HL-60 (cell line): Measurements from ENCODE around the gene TRPC4AP.

Experiments
- DNase-seq, 2 experiments: peaks; one replicate each; pipeline ENCODE4 v3.0.0-alpha.2; 2010 to 2020; ENCODE audit warnings: low read depth in 1 of 2, low spot score in 1 of 2
- H3K27ac ChIP-seq: fragments of 250-450 bp; sonication (Bioruptor Pico); replicated peaks from 2 replicates; pipeline ENCODE4 v1.5.1; 2020; ENCODE audit warnings: mild to moderate bottlenecking, moderate library complexity
- H3K27me3 ChIP-seq: fragments of 250-450 bp; sonication (Bioruptor Pico); 2 replicates; pipeline ENCODE4 v1.5.1; 2021; ENCODE audit warnings: mild to moderate bottlenecking, moderate library complexity; ENCODE audit not compliant: insufficient read depth, poor library complexity, severe bottlenecking
- H3K4me3 ChIP-seq: replicated peaks from 2 replicates; pipeline ENCODE4 v1.5.1; 2011; ENCODE audit warnings: mild to moderate bottlenecking, control low read depth, low read length; ENCODE audit not compliant: insufficient read depth
- CTCF ChIP-seq: IDR thresholded peaks from one replicate; pipeline ENCODE4 v1.5.1; 2011; ENCODE audit warnings: low read length, control low read depth, inconsistent platforms; ENCODE audit not compliant: insufficient read depth
- GABPA ChIP-seq: IDR thresholded peaks from 2 replicates; pipeline ENCODE4 v1.6.1; 2012; ENCODE audit warnings: low read depth
- POLR2AphosphoS5 ChIP-seq: IDR thresholded peaks from 2 replicates; pipeline ENCODE4 v1.6.1; 2012; ENCODE audit warnings: low read depth
- REST ChIP-seq: IDR thresholded peaks from 2 replicates; pipeline ENCODE4 v1.6.1; 2012; ENCODE audit warnings: low read depth; ENCODE audit not compliant: insufficient replicate concordance
- SPI1 ChIP-seq: IDR thresholded peaks from 2 replicates; pipeline ENCODE4 v1.6.1; 2012; ENCODE audit warnings: low read depth, mild to moderate bottlenecking, borderline replicate concordance

Gene TRPC4AP

GRCh38 chr20:35011589-35012226, 80.9 kb downstream of the TRPC4AP start:
- TF ChIP-seq GABPA (no peak), CTCF (no peak), POLR2AphosphoS5 (no peak), SPI1 (no peak), REST (no peak)
- Histone ChIP-seq H3K27me3 (no peaks in the 10 kb centered on the region), H3K4me3 (no peak overlapping the region), H3K27ac (no peak overlapping the region)
- no peak for DNase-seq

GRCh38 chr20:35010405-35011192, 82.0 kb downstream of the TRPC4AP start:
- TF ChIP-seq REST (no peak), POLR2AphosphoS5 (no peak), GABPA (no peak), SPI1 (no peak), CTCF (no peak)
- Histone ChIP-seq H3K27me3 (no peaks in the 10 kb centered on the region), H3K27ac (no peak overlapping the region), H3K4me3 (no peak overlapping the region)
- no peak for DNase-seq

GRCh38 chr20:35009665-35010328, 82.8 kb downstream of the TRPC4AP start:
- DNase-seq, result no peak
- no peak overlapping the region for H3K4me3 ChIP-seq
- TF ChIP-seq GABPA, result no peak
- TF ChIP-seq SPI1, result no peak
- TF ChIP-seq CTCF, result no peak
- H3K27me3 ChIP-seq, result no peaks in the 10 kb centered on the region
- H3K27ac ChIP-seq, result no peak overlapping the region
